Fibroblast of lung (primary cell): ENCODE measurements around the gene ZNF112.

Experiments
- CTCF ChIP-seq, 2 donors: IDR thresholded peaks in 1 of 2; conservative IDR thresholded peaks in 1 of 2; 1 replicate in 1 of 2; 2 replicates in 1 of 2; pipeline ENCODE4 v1.5.1; 2011 to 2012; ENCODE audit warnings: low read length in 2 of 2, control low read depth in 1 of 2, inconsistent platforms in 1 of 2, low read depth in 1 of 2, mild to moderate bottlenecking in 1 of 2
- EZH2 ChIP-seq: IDR thresholded peaks from 2 replicates; pipeline ENCODE4 v1.5.1; 2012; ENCODE audit warnings: low read length, control low read depth, mild to moderate bottlenecking; ENCODE audit errors: missing control alignments

DNA sequence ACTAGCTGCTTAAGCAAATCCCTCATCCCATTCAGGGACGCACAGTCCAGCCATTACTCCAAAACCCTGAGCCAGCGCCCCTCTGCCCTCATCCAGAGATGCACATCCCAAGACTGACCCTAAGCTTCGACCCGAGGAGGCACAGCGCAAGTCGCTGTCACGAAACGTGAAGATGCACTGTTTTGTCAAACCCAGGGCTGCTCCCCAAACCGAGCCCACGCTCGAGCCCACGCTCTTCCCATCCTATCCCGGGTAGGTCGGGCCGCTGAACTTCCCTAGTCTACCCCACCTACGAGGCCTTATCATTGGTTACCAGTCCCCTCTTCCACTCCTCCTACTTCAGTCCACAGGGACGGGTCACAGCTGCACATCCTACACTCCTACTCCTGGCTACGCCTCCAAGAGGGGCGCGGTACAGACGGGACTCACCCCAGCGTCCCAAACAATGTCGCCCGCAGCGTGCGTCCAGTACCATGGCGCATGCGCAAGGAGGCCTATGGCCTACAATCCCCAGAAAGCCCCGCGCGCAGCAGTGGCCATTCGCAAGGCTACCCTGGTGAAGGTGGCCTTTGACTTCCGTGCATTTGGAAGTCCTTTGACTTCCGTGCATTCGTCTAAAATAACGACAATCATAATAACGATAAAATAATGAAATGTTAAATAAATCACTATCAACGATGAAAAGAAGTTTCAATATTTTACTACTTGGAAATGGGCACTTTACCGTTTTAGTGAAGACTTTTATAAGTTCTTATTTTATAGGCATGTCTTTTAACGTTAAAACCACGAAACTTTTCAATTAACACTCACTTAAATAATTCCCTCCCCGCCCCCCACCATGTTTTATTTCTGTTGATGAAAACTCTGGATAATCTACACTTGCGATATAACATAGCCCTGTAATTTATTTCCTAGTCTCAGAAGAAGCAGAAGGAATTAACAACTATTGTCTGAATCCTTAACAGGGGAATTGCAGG is 44.9 kb upstream of the ZNF112 start, which contains the start of gene ZNF285:
- TF ChIP-seq CTCF (conservative IDR thresholded peaks at IDR 0.05 in 1 of 2, IDR thresholded peaks at IDR 0.05 in 1 of 2; ENCODE audit: low read depth in 1 of 2, low read length in 2 of 2) (no peak), EZH2 (no peak)
